HG02943 (cell line): Measurements from ENCODE around the gene RPA1.

Experiments
- ATAC-seq: cut with Tn5 transposase; IDR thresholded peaks from one replicate; pipeline ENCODE4 v1.9.1; 2021; ENCODE audit warnings: mild to moderate bottlenecking, low read depth, moderate library complexity; ENCODE audit not compliant: unreplicated experiment

RPA1 gene

GRCh38 chr17:1936766-1937165 is 107.0 kb downstream of the RPA1 start:
- ATAC-seq: no peak

GRCh38 chr17:1937461-1937860 is 107.7 kb downstream of the RPA1 start:
- ATAC-seq: no peak

GRCh38 chr17:1939981-1940809 is 110.4 kb downstream of the RPA1 start:
- ATAC-seq: no peak

GRCh38 chr17:1940810-1941185 is 111.0 kb downstream of the RPA1 start:
- ATAC-seq: no peak

- ATAC-seq: no peak
These were observed 111.7 kb downstream of the RPA1 start for GRCh38 chr17:1941272-1942065.

GRCh38 chr17:1942066-1942365 is 112.2 kb downstream of the RPA1 start:
- no peak for ATAC-seq

- no peak for ATAC-seq
These were observed 113.0 kb downstream of the RPA1 start for GRCh38 chr17:1942666-1943435.

- no peak for ATAC-seq
These were observed 113.6 kb downstream of the RPA1 start for GRCh38 chr17:1943436-1943831.

- no peak for ATAC-seq
These were observed 115.8 kb downstream of the RPA1 start for GRCh38 chr17:1945621-1946020.

GRCh38 chr17:1946021-1946932 is 116.5 kb downstream of the RPA1 start:
- no peak for ATAC-seq

- no peak for ATAC-seq
These were observed 117.5 kb downstream of the RPA1 start for GRCh38 chr17:1947229-1947742.

- no peak for ATAC-seq
These were observed 118.1 kb downstream of the RPA1 start for GRCh38 chr17:1947743-1948516.

- no peak for ATAC-seq
These were observed 118.7 kb downstream of the RPA1 start for GRCh38 chr17:1948517-1948825.
